ENCODE results near the gene CCT8. TPM values are rescaled to one million over a fixed set of nuclear protein-coding genes. Genes with fewer than 3 reads are reported as not detected.
"Not testable (repeated sequence)": the region's sequence is repeated elsewhere in the genome, so short reads cannot be mapped to it uniquely, and the experiment has no call there.

The CCT8 gene
- total RNA-seq, 1 donor = 120 TPM

DNA sequence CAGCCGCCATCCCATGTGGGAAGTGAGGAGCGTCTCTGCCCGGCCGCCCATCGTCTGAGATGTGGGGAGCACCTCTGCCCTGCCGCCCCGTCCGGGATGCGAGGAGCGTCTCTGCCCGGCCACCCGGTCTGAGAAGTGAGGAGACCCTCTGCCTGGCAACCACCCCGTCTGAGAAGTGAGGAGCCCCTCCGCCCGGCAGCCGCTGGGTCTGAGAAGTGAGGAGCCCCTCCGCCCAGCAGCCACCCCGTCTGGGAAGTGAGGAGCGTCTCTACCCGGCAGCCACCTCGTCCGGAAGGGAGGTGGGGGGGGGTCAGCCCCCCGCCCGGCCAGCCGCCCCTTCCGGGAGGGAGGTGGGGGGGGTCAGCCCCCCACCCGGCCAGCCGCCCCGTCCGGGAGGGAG lies 62.2 kb downstream of the CCT8 start:
- not testable (repeated sequence) for H3K9me3 ChIP-seq (ENCODE audit: low read depth, low read length); H3K27me3 ChIP-seq (ENCODE audit: insufficient read depth, low read length); H3K4me1 ChIP-seq (ENCODE audit: insufficient read depth, low read length); H3K4me3 ChIP-seq (ENCODE audit: low read length)

- no peaks in the 10 kb centered on the region for H3K9me3 ChIP-seq (ENCODE audit: low read depth, low read length)
Measured at GRCh38 chr21:29008367-29008766, 65.1 kb downstream of the CCT8 start.

GRCh38 chr21:29007810-29008209 lies 65.6 kb downstream of the CCT8 start:
- H3K9me3 ChIP-seq (ENCODE audit: low read depth, low read length) = no peaks in the 10 kb centered on the region
- no peaks in the 10 kb centered on the region for H3K27me3 ChIP-seq (ENCODE audit: insufficient read depth, low read length)
- no peak overlapping the region for H3K4me3 ChIP-seq (ENCODE audit: low read length)
- H3K4me1 ChIP-seq (ENCODE audit: insufficient read depth, low read length) = peaks cover 7% of the 10 kb centered on the region

More at GRCh38 chr21:29008367-29008766, 65.1 kb downstream of the CCT8 start:
- H3K4me3 ChIP-seq (ENCODE audit: low read length) = no peak overlapping the region
- H3K4me1 ChIP-seq (ENCODE audit: insufficient read depth, low read length) = peaks cover 4% of the 10 kb centered on the region
- H3K27me3 ChIP-seq (ENCODE audit: insufficient read depth, low read length) = no peaks in the 10 kb centered on the region

DNA sequence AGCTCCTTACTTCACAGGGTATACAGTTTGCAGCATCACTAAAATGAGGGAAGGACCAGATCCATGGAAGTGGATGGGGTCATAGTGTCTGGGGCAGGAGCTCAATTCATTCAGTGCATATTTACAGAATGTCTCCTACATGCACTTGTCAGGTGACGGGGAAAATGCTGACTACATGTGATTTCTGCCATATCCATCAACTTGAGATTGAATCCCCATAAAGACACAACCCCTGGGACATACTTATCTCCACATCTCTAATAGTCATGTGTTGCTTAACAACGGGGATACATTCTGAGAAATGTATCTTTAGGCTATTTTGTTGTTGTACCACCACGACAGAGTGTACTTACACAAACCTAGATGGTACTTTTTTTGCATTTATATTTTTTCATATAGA lies 66.3 kb downstream of the CCT8 start:
- H3K4me3 ChIP-seq (ENCODE audit: low read length) = no peak overlapping the region
- H3K27me3 ChIP-seq (ENCODE audit: insufficient read depth, low read length) = no peaks in the 10 kb centered on the region
- H3K4me1 ChIP-seq (ENCODE audit: insufficient read depth, low read length) = peaks cover 11% of the 10 kb centered on the region
- no peaks in the 10 kb centered on the region for H3K9me3 ChIP-seq (ENCODE audit: low read depth, low read length)

Other genes with a start within 250 kb of the CCT8 start
- 37.4 TPM for gene LTN1, start 80.8 kb downstream of the CCT8 start, total RNA-seq
- 1.3 TPM for gene RWDD2B, start 54.3 kb downstream of the CCT8 start, total RNA-seq
- gene USP16, start 49.0 kb downstream of the CCT8 start, total RNA-seq = 64.0 TPM
- gene MAP3K7CL, start 57.0 kb upstream of the CCT8 start, total RNA-seq = 119 TPM
- gene BACH1, start 225.3 kb upstream of the CCT8 start, total RNA-seq = 232 TPM

Data from mononuclear cell (primary cell).